Epithelial cell of proximal tubule (primary cell): ENCODE results near the gene GSKIP. TPM values are rescaled to one million over a fixed set of nuclear protein-coding genes. Genes with fewer than 3 reads are reported as not detected.

Source experiments
- DNase-seq: peaks from one replicate; pipeline ENCODE4 v3.0.0-alpha.2; 2011; ENCODE audit warnings: low read depth
- H3K4me3 ChIP-seq: 2 replicates; pipeline ENCODE4 v1.5.1; 2011; ENCODE audit warnings: low read depth, mild to moderate bottlenecking, low read length
- total RNA-seq: library from RNA; depleted of rRNA; stranded (reverse); fragments of >200 nt; gene quantifications from 2 replicates; pipeline ENCODE4 v1.2.3, GENCODE V29; 2015
- TF ChIP-seq, protein P1 (sequence below): conservative IDR thresholded peaks from 2 replicates; pipeline ENCODE4 v1.5.1; 2012; ENCODE audit warnings: low read depth, mild to moderate bottlenecking, low read length

Gene GSKIP
- total RNA-seq, 1 donor from 2014 or later, result 42.6 TPM

- TF ChIP-seq, protein P1, sequence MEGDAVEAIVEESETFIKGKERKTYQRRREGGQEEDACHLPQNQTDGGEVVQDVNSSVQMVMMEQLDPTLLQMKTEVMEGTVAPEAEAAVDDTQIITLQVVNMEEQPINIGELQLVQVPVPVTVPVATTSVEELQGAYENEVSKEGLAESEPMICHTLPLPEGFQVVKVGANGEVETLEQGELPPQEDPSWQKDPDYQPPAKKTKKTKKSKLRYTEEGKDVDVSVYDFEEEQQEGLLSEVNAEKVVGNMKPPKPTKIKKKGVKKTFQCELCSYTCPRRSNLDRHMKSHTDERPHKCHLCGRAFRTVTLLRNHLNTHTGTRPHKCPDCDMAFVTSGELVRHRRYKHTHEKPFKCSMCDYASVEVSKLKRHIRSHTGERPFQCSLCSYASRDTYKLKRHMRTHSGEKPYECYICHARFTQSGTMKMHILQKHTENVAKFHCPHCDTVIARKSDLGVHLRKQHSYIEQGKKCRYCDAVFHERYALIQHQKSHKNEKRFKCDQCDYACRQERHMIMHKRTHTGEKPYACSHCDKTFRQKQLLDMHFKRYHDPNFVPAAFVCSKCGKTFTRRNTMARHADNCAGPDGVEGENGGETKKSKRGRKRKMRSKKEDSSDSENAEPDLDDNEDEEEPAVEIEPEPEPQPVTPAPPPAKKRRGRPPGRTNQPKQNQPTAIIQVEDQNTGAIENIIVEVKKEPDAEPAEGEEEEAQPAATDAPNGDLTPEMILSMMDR, result no peak
- DNase-seq, result no peak
- H3K4me3 ChIP-seq, result no peak overlapping the region
Observed at GRCh38 chr14:96373538-96373937, 10.2 kb downstream of the GSKIP start.

DNA sequence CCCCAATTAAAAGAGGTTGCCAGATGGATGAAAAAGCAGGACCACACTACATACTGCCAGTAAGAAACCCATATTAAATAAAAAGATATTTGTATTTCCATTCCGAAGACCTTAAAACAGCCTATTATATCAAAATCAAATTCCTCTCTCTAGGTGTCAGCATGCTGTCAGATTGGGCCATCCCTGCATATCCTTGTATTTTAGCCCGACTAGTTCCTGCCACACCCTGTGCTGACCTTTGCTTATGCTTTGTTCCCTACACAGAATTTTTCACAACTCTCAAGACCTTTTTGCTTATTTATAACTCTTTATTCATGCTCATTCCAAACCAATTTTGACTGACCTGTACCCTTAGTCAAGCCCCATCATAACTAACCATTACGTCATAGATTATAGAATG is 12.8 kb downstream of the GSKIP start:
- DNase-seq, result no peak
- H3K4me3 ChIP-seq, result no peak overlapping the region
- TF ChIP-seq, protein P1, result no peak

DNA sequence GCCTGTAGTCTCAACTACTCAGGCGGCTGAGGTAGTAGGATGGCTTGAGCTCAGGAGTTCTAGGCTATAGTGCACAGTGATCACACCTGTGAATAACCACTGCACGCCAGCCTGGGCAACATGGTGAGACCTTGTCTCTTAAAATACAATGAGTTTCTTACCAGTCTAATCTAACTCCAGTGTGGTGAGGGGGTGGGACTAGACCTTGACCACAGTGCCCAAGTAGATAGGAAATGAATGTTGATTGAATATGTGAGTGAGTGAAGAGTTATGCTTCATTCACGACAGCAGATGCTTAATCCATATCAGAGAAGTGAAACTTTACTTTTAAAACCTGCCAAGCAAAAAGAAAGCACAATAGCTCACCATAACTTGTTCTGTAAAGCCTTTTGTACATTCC is 17.4 kb downstream of the GSKIP start:
- TF ChIP-seq, protein P1, result no peak
- H3K4me3 ChIP-seq, result no peak overlapping the region
- DNase-seq, result no peak

DNA sequence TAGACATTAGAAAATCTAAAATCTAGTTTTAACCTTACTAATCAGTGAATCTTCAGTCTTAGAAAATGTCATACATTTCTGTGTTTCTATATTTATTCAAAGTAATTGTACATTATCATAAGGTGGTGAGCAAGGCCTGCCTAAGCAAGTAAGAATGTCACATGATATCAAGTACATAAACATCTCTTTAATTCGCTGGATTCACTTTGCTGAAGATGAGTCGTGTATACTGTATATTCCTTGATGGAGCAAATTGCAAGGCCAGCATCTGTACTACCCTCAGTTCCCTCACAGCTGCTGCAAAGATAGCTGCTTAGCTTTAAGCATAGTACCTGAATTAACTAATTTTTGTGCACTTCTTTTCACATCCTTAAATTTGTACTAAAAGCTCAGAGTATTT is 20.1 kb downstream of the GSKIP start:
- no peak for DNase-seq
- TF ChIP-seq, protein P1, result no peak

DNA sequence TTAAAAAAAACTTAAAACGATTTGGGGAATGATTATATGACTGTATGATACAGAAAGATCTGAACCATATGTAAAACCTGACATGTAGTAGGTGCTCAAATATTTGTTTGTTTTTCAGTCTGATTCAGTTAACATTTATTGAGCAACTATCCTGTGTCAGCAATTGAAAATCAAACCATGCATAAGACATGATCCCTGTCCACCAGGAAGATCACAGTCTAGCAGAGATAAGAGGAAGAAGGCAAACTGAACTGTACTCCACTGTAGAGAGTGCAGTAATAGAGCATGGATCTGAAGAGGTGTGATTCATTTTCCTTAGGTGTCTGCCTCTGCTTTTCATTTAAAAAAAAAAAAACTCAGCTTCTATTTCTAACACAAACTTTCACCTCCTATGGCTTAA is 20.7 kb downstream of the GSKIP start:
- TF ChIP-seq, protein P1, result no peak
- H3K4me3 ChIP-seq, result no peak overlapping the region
- no peak for DNase-seq

More for the DNA sequence above, 20.1 kb downstream of the GSKIP start:
- no peak overlapping the region for H3K4me3 ChIP-seq

- H3K4me3 ChIP-seq, result no peak overlapping the region
- TF ChIP-seq, protein P1, result no peak
- DNase-seq, result no peak
Observed at GRCh38 chr14:96384740-96385139, 21.4 kb downstream of the GSKIP start.

GRCh38 chr14:96385385-96385784 is 22.1 kb downstream of the GSKIP start:
- no peak for DNase-seq
- no peak overlapping the region for H3K4me3 ChIP-seq
- TF ChIP-seq, protein P1, result no peak
